Measurements from ENCODE around the gene RXFP3.
"Not testable (repeated sequence)": the region's sequence is repeated elsewhere in the genome, so short reads cannot be mapped to it uniquely, and the experiment has no call there.

Gene RXFP3

GRCh38 chr5:33936381-33937016 lies at the start of gene RXFP3:
TSS of gene RXFP3 (plus strand) at chr5:33936386. CDS start at chr5:33936741, 355 bp downstream.
- peak; percentile 76 for DNase-seq (ENCODE audit: low spot score)

GRCh38 chr5:33887268-33887667 lies 48.9 kb upstream of the RXFP3 start:
- DNase-seq (ENCODE audit: low spot score): no peak

GRCh38 chr5:33888587-33888986 lies 47.6 kb upstream of the RXFP3 start:
- DNase-seq (ENCODE audit: low spot score): no peak

- peak; percentile 68 for DNase-seq (ENCODE audit: low spot score)
These were observed 45.8 kb upstream of the RXFP3 start for GRCh38 chr5:33890131-33891032.

- no peak for DNase-seq (ENCODE audit: low spot score)
These were observed 44.8 kb upstream of the RXFP3 start for GRCh38 chr5:33891446-33891787.

GRCh38 chr5:33891788-33892619 lies 44.2 kb upstream of the RXFP3 start, which contains the start of gene ADAMTS12:
TSS of gene ADAMTS12 (minus strand) at chr5:33891990. CDS start at chr5:33891856, 134 bp downstream.
- peak; percentile 31 for DNase-seq (ENCODE audit: low spot score)

- peak; percentile 40 for DNase-seq (ENCODE audit: low spot score)
These were observed 43.5 kb upstream of the RXFP3 start for GRCh38 chr5:33892620-33893137.

GRCh38 chr5:33894566-33894965 lies 41.6 kb upstream of the RXFP3 start:
- no peak for DNase-seq (ENCODE audit: low spot score)

GRCh38 chr5:33901156-33901555 lies 35.0 kb upstream of the RXFP3 start:
- no peak for DNase-seq (ENCODE audit: low spot score)

- DNase-seq (ENCODE audit: low spot score): no peak
These were observed 33.1 kb upstream of the RXFP3 start for GRCh38 chr5:33903118-33903517.

GRCh38 chr5:33905381-33905780 lies 30.8 kb upstream of the RXFP3 start:
- DNase-seq (ENCODE audit: low spot score): no peak

GRCh38 chr5:33906248-33906647 lies 29.9 kb upstream of the RXFP3 start:
- DNase-seq (ENCODE audit: low spot score): not testable (repeated sequence)

- not testable (repeated sequence) for DNase-seq (ENCODE audit: low spot score)
These were observed 21.3 kb upstream of the RXFP3 start for GRCh38 chr5:33914844-33915243.

GRCh38 chr5:33921002-33921401 lies 15.2 kb upstream of the RXFP3 start:
- DNase-seq (ENCODE audit: low spot score): no peak

GRCh38 chr5:33925278-33925677 lies 10.9 kb upstream of the RXFP3 start:
- no peak for DNase-seq (ENCODE audit: low spot score)

GRCh38 chr5:33927685-33928084 lies 8.5 kb upstream of the RXFP3 start:
- DNase-seq (ENCODE audit: low spot score): no peak

- no peak for DNase-seq (ENCODE audit: low spot score)
These were observed 7.9 kb upstream of the RXFP3 start for GRCh38 chr5:33928283-33928682.

- DNase-seq (ENCODE audit: low spot score): no peak
These were observed 6.1 kb upstream of the RXFP3 start for GRCh38 chr5:33929925-33930690.

- no peak for DNase-seq (ENCODE audit: low spot score)
These were observed 5.0 kb upstream of the RXFP3 start for GRCh38 chr5:33931136-33931535.

GRCh38 chr5:33933723-33934169 lies 2.4 kb upstream of the RXFP3 start:
- DNase-seq (ENCODE audit: low spot score): no peak

GRCh38 chr5:33934176-33934575 lies 2.0 kb upstream of the RXFP3 start:
- DNase-seq (ENCODE audit: low spot score): no peak

All from HuH-7.5 (cell line).